COLO829 (cell line): ENCODE measurements around the gene TMEM11.

Source experiments
- DNase-seq: peaks from one replicate; pipeline ENCODE4 v3.0.0; 2012; ENCODE audit warnings: low spot score

The TMEM11 gene

DNA sequence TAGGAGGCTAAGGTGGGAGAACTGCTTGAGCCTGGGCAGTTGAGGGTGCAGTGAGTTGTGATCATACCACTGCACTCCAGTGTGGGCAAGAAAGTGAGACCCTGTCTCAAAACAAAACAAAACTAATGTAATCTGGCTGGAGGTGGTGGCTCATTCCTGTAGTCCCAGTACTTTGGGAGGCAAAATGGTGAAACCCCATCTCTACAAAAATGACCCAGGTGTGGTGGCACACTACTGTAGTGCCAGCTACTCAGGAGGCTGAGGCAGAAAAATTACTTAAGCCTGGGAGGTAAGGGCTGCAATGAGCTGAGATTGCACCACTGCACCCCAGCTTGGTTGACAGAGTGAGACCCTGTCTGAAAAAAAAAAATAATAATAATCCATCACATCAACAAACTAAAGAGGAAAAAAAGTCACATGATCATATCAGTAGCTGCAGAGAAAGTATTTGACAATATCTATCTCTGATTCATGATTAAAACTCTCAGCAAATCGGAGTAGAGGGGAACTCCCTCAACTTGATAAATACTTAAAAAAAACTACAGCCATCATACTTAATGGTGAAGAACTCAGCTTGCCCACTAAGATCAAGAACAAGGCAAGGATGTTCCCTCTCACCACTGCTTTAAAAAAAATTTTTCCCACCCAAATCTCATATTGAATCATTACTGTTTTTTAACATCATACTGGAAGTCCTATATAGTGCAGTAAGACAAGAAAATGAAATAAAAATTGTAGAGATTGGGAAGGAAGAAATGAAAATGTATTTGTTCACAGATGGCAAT, 56.2 kb downstream of the TMEM11 start:
- no peak for DNase-seq

DNA sequence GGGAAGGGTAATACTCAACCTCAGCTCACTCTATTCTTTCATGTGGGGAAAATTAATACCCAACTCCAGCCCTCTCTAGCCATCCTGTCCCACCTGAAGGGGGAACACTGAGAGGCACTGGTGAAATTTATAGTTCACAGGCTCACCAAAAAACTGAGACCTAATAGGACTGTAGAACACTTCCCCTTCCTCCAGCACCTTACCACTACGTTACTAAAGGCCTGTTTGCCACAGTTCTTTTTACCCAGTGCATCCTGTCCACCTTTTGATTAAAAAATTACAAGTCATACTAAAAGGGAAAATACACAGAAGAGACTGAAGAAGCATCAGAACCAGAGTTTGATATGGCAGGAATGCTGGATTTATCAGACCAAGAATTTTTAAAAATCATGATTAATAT, 61.2 kb downstream of the TMEM11 start:
- DNase-seq, result no peak

GRCh38 chr17:21149621-21150020, 64.3 kb downstream of the TMEM11 start:
- no peak for DNase-seq
